NCI-H748 treated with DMSO at 0.1 percent for 48 hours (cell line): Measurements from ENCODE around the gene TBL1XR1.
"Not testable (repeated sequence)": the region's sequence is repeated elsewhere in the genome, so short reads cannot be mapped to it uniquely, and the experiment has no call there.

Experiments
- DNase-seq: peaks from one replicate; lab custom pipeline; 2025; lab: John Stamatoyannopoulos, UW

Gene TBL1XR1

GRCh38 chr3:177141471-177141870, 55.8 kb downstream of the TBL1XR1 start:
- no peak for DNase-seq

- not testable (repeated sequence) for DNase-seq
Measured at GRCh38 chr3:177139220-177139619, 58.1 kb downstream of the TBL1XR1 start.

- no peak for DNase-seq
Measured at GRCh38 chr3:177137774-177138705, 59.2 kb downstream of the TBL1XR1 start.

- no peak for DNase-seq
Measured at GRCh38 chr3:177136741-177137140, 60.5 kb downstream of the TBL1XR1 start.

GRCh38 chr3:177135841-177136492, 61.3 kb downstream of the TBL1XR1 start:
- no peak for DNase-seq

GRCh38 chr3:177134816-177135210, 62.5 kb downstream of the TBL1XR1 start:
- no peak for DNase-seq

GRCh38 chr3:177133860-177134815, 63.1 kb downstream of the TBL1XR1 start:
- no peak for DNase-seq

- no peak for DNase-seq
Measured at GRCh38 chr3:177131927-177132636, 65.2 kb downstream of the TBL1XR1 start.

- no peak for DNase-seq
Measured at GRCh38 chr3:177127008-177127407, 70.3 kb downstream of the TBL1XR1 start.

GRCh38 chr3:177126015-177126773, 71.1 kb downstream of the TBL1XR1 start:
- no peak for DNase-seq

- DNase-seq = no peak
Measured at GRCh38 chr3:177124882-177125281, 72.4 kb downstream of the TBL1XR1 start.

GRCh38 chr3:177123822-177124221, 73.5 kb downstream of the TBL1XR1 start:
- DNase-seq = no peak

- DNase-seq = no peak
Measured at GRCh38 chr3:177122183-177122856, 75.0 kb downstream of the TBL1XR1 start.

GRCh38 chr3:177119829-177120228, 77.5 kb downstream of the TBL1XR1 start:
- DNase-seq = no peak

GRCh38 chr3:177114253-177114652, 83.0 kb downstream of the TBL1XR1 start:
- DNase-seq = no peak

GRCh38 chr3:177111541-177111949, 85.7 kb downstream of the TBL1XR1 start:
- no peak for DNase-seq

- no peak for DNase-seq
Measured at GRCh38 chr3:177110895-177111294, 86.4 kb downstream of the TBL1XR1 start.

GRCh38 chr3:177110386-177110785, 86.9 kb downstream of the TBL1XR1 start:
- no peak for DNase-seq

- no peak for DNase-seq
Measured at GRCh38 chr3:177109688-177110330, 87.5 kb downstream of the TBL1XR1 start.

GRCh38 chr3:177108648-177109047, 88.6 kb downstream of the TBL1XR1 start:
- DNase-seq = no peak
